NCI-H2227 treated with DMSO at 0.1 percent for 48 hours (cell line): ENCODE data around the gene PRKAG3.
"Not testable (repeated sequence)": the region's sequence is repeated elsewhere in the genome, so short reads cannot be mapped to it uniquely, and the experiment has no call there.

Experiments
- DNase-seq: peaks from one replicate; lab custom pipeline; 2025; lab: John Stamatoyannopoulos, UW

The PRKAG3 gene

DNA sequence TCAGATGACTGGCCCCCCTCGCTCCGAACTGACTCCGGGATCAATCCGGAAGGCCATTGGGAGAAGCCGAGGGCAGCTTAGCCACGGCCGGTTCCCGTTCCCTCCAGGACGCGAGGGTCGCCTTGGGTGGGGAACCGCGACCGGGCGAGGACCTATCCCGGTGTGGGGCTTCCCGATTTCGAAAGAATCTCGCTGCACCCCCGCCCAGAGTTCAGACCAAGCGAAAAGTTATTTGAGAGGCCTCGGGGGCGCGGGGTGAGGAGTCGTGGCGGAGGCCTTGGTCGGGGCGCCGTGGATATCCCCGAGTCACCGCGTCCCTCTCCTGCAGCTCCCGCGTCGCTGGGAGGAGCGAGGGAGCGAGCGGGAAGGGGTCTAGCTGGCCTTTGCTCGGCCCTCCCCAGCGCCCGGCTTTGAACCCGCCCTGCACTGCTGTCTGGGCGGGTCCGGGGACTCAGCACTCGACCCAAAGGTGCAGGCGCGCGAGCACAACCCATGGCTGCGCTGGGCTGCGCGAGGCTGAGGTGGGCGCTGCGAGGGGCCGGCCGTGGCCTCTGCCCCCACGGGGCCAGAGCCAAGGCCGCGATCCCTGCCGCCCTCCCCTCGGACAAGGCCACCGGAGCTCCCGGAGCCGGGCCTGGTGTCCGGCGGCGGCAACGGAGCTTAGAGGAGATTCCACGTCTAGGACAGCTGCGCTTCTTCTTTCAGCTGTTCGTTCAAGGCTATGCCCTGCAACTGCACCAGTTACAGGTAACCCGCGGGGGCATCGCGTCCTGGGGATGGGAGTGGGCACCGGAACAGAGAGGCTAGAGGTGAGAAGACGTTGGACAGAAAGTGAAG, 49.7 kb downstream of the PRKAG3 start, which contains the start of gene CYP27A1:
CYP27A1 (plus strand) TSS at position 457 of the 837 bp plus-strand sequence; CDS start at position 493, 36 bp downstream.
- no peak for DNase-seq

GRCh38 chr2:218780851-218781690, 50.5 kb downstream of the PRKAG3 start:
- peak; percentile 20 for DNase-seq

DNA sequence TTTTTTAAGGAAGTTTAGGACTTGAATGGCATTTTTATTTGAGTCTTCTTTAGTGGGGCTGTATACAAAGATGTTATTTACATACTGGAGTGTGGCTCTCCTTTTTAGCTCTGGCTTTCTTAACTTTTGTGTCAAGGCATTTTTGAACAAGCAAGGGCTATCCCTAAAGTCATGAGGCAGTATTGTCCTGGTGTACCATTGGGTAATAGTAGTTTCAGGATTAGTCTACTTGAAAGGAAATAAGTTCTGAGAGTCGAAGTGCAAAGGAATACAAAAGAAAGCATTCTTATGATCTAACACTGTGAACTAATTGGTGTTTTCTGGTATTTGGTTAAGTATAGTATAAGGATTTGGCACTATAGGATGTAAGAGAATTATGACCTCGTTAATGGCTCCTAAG, 51.6 kb downstream of the PRKAG3 start:
- DNase-seq = no peak

DNA sequence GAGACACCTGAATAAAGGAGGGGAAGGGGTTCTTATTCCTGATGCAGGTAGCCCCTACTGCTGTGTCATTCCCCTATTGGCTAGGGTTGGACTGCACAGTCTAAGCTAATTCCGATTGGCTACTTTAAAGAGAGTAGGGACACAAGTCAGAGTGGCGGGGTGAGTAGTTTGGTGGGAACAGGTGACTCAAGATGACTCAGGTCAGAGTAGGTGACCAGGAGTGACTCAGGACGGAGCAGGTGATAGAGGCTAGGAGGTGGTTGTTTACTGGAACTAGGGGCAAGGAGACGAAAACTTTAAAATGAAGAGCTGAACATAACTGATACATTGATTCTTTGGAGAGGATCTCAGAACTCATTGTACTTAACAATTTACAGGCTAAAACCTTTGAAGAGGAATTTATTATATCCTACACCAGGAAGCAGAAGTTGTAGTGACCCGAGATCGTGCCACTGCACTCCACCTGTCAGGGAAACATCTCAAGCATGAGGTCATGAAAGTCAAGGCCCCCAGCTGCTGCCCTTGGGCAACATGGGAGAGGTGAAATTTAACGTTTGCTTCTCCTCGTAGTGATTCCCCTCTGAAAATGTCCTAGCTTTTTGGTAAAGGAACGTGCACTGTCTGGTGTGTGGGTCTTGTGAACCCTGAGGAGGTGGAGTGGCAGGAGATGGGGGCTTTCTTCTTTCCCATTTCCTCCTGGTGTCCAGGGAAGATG, 54.2 kb downstream of the PRKAG3 start:
- no peak for DNase-seq

GRCh38 chr2:218776488-218776887, 55.1 kb downstream of the PRKAG3 start:
- no peak for DNase-seq

DNA sequence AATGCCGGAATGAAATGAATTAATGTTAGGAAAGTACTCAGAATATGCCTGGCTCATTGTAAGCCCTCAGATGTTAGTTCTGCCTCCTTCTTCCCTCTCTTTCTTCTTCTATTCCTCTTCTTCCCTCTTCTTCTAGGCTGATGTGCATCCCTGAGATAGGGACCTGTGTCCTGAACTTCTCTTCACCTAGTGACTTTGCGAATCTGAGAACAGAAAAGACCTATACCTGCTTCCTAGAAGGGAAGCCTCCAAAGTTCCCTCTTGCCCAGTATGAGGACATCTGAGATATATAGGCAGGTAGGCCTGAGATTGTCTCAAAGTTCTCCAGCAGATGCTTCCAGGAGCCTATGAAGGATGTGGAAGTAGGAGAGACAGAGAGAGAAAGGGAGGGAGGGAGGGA, 57.7 kb downstream of the PRKAG3 start:
- DNase-seq = no peak

DNA sequence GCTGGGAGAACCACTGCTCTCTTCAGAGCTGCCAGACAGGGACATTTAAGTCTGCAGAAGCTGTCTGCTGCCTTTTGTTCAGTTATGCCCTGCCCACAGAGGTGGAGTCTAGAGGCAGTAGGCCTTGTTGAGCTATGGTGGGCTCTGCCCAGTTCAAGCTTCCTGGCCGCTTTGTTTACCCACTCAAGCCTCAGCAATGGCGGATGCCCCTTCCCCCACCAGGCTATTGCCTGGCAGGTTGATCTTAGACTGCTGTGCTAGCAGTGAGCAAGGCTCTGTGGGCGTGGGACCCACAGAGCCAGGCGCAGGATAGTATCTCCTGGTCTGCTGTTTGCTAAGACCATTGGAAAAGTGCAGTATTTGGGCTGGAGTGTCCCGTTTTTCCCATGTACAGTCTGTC, 58.8 kb downstream of the PRKAG3 start:
- DNase-seq = not testable (repeated sequence)
